GM18498 (cell line): Measurements from ENCODE around the gene FER.
"Not testable (repeated sequence)": the region's sequence is repeated elsewhere in the genome, so short reads cannot be mapped to it uniquely, and the experiment has no call there.

Experiments
- ATAC-seq: cut with Tn5 transposase; IDR thresholded peaks from one replicate; pipeline ENCODE4 v1.9.1; 2021; ENCODE audit warnings: mild to moderate bottlenecking, moderate library complexity; ENCODE audit not compliant: unreplicated experiment

FER gene

DNA sequence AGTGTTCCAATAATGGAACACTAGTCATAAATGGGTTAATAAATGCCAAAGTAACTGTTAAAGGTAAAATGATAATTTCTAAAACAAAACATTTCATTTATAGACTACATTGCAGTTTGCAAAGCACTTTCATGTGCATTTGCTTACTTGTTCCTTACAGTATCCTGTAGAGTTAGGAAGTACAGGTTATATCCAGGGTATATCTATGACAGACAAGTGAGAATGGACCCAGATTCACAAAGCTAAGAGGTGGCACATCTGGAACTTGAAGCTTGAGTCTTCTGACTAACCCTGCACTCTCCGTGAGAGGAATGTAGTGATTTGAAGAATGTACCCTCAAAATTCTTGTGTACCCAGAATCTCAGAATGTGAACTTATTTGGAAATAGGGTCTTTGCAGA, 121.4 kb downstream of the FER start:
- no peak for ATAC-seq

DNA sequence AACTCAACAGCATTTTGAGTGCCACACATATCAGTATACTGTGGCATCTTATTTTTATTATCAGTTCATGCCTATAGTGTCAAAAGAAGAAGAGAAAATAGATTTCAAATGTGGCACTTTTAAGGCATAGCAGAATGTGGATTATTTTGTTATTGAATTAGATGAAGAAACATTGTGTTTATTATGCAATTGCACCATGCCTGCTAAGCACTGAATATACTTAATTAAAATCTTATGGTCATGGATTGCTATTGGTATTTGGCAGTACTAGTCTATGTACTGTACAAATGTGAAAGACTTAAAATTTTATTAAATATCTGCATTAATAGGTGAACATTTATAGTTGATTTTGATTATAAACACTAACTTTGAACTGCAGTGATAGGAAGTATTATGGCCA, 128.8 kb downstream of the FER start:
- no peak for ATAC-seq

DNA sequence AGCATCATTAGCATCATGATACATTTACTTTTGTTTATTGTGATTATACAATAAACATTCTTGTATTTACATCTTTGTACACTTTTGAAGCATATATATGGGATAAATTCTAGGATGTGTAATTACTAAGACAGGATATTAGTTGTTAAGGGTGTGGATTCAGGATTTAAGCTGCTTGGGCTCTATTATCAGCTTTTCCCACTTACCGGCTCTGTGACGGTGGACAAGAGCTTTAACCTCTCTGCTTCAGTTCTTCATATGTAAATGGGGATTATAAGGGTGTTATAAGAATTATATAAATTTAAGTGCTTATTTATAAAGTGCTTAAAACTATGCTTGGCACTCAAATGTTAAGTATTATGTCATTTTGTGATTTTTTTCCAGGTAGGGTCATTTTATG, 131.1 kb downstream of the FER start:
- no peak for ATAC-seq

DNA sequence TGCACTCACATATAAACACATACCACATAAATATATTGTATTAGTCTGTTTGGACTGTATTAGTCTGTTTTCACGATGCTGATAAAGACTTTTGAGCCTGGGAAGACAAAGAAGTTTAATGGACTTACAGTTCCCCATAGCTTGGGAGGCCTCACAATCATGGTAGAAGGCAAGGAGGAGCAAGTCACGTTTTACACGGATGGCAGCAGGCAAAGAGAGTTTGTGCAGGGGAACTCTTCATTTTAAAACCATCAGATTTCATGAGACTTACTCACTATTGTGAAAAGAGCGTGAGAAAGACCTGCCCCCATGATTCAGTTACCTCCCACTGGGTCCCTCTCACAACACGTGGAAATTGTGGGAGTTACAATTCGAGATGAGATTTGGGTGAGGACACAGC, 133.4 kb downstream of the FER start:
- no peak for ATAC-seq

DNA sequence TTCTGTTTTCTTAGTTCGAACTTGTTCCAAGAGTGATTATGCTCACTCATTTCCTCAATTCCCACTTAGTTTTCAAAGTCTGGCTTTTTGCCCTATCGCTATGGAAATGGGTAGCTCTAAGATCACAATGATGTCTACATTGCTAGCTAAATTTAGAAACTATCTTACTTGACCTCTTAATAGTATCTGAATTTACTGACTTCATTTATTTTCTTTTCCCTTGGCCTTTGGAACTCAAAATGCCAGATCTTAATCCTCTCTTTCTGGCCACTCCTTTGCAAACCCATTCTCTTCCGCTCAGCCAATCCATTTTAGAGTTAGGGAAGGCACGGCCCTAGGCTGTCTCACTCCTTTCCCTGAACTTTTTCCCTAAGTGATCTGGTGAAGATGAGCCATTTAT, 137.0 kb downstream of the FER start:
- ATAC-seq: no peak

DNA sequence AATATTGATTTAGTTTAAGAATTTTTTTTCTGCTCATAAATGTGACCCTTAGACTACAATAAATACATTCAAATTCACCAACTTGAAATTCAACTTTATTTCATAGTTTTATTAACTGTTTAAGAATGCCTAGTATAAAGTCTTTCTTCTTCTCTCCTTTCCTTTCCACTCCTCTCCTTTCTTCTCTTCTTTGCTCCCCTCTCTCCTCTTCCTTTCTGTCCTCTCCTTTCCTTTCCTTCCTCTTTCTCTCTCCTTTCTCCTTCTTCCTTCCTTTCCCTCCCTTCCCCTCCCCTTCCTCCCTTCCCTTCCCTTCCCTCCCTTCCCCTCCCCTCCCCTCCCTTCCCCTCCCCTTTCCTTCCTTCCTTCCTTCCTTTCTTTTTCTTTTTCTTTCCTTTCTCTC, 150.6 kb downstream of the FER start:
- ATAC-seq: no peak

DNA sequence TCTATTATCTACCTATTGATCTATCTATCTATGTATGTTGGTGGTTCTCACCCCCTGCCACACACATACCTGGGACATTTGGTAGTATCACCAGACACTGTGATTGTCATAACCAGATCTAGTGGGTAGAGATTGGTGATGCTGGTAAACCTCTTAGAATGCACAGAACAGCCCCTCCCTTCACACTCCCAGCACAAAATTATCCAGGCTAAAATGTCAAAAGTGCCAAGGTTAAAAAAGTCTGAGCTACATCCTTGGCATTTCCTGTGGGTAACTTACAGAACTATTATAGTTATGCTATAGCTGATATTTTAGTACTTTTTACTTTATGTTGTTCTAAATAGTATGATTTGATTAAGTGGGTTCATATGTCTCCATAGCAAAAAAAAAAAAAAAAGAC, 151.0 kb downstream of the FER start:
- ATAC-seq: no peak

DNA sequence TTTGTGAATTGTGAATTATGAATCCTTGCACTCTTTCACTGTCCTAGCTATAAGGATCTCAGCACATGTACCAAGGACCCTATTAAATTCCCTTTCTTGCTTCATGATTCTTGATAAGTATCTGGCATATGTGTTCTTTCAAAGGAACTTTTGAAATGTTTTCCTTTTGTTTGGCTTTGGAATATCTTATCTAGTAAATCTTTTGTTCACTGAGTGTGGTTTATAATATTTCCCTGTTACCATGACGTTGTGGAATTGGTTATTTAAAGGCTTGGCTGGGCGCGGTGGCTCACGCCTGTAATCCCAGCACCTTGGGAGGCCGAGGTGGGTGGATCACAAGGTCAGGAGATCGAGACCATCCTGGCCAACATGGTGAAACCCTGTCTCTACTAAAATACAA, 151.5 kb downstream of the FER start:
- ATAC-seq: not testable (repeated sequence)

DNA sequence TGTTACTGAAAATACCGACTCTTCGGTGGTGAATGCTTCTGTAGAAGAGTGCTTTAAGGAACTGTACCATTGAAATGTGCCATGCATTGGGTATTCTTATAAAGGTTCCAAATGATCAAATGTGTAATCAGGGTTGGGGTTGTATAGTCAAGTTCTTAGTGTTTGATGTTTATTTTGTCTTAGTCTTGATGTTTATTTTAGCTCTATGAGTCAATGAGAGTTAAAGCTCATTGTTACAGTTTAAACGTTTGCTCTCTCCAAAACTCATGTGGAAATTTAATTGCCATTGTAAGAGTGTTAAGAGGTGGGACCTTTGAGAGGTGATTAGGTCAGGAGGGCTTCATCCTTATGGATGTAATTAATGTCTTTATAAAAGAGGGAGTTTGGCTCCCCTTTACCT, 153.0 kb downstream of the FER start:
- no peak for ATAC-seq

DNA sequence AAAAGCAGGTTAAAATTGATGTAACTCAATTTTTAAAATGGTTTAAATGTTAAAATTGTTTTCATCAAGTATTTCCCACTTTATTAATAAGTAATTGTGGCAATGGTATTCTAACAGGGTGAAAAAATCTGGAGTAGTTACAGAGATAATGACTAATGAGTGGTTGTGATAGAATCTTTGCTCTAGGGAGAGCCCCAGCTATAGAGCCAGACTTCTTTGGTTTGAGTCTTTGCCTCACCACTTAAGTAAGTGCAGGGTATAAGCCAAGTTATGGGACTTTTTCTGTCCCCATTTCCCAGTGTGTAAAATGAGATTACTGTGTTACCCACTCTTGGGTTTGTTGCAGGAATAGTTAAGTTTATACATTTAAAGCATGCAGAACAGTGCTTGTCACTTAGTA, 158.1 kb downstream of the FER start:
- no peak for ATAC-seq

DNA sequence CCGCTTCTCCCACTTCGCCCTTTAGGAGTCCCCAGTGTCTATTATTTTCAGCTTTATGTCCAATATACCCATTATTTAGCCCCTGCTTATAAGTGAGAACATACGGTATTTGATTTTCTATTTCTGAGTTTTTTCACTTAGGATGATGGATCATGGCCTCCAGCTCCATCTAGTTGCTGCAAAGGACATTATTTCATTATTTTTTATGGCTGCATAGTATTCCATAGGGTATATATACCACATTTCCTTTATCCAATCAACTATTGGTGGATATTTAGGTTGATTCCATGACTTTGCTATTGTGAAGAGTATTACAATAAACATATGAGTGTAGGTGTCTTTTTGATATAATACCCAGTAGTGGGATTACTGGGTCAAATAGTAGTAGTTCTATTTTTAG, 162.9 kb downstream of the FER start:
- ATAC-seq: no peak

DNA sequence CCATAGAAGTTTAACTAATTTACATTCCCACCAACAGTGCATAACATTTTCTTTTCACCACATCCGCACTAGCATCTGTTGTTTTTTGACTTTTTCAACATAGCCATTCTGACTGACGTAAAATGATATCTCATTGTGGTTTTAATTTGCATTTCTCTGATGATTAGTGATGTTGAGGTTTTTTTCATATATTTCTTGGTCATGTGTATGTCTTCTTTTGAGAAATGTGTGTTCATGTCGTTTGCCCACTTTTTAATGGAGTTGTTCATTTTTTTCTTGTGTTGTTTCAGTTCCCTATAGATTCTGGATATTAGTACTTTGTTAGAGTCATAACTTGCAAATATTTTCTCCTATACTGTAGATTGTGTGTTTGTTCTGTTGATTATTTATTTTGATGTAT, 163.4 kb downstream of the FER start:
- no peak for ATAC-seq

DNA sequence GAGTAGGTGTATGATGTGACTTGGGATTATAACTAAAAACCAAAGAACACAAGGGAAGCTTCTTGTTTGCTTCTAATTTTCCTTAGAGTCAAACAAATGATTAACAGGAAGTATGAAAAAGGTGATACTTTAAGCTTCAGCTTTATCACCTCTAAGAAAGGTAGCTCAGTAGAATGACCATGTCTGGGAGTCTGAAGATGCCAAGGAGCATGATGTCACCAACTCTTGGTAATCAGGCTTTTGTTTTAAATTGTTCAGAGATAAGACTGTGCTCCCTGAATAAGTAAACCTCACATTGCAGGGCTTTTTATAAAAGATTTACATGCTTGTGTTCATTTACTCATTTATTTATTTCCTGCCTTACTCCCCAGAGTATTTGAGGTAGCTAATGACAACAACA, 169.9 kb downstream of the FER start:
- no peak for ATAC-seq

DNA sequence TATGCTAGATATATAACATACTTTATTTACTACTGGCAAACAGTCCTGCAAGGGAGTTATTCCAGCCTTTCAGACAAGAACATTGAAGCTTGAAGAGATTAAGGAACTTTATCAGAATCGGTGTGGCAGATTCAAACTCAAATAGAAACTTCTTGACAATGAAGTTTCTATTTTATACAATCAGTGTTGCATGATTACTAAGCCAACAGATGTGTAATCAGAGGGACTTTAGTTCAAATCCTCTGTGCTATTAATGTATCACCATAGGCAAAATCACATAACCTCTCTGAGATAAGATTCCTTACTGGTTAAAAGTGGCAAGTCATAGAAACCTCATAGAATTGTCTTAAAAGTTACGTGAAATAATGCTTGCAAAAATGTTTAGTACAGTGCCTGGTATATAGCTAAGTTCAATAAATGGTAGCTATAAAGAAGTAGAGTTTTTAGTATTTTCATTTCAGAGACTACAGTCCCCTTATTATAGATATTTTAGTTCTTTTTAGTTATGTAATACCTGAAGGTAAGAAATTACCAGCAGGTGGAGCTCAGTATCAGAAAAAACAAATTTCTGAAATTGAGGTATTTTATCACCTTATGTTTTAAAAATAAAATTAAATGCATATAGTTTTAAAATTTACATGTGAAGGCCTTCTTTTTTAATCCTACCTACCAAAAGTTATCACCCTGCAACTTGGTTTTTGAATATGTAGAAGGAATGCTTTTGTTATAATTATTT, 172.1 kb downstream of the FER start:
- no peak for ATAC-seq

DNA sequence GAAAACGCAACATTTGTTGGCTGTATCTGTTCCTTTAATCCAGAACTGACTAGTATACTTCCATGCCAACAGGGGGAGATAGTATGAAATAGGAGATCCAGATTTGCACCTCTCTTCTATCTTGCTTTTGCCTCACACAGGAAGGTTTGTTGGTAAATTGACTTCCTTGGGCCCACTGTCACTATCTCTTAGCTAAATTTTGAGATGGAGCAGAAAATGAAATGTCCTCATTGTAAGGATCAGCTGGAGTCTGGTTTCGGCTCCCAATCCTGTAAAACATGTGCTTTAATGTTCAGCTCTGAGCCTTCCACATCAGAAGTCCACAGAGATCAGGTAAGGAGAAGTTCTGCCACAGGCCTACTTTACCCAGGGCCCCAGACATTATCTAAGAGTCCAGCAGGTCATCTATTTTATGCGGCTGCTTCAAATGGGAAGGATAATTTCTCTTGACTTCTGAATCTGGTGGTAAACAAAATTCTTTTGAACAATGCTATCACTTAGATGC, 176.8 kb downstream of the FER start:
- no peak for ATAC-seq

DNA sequence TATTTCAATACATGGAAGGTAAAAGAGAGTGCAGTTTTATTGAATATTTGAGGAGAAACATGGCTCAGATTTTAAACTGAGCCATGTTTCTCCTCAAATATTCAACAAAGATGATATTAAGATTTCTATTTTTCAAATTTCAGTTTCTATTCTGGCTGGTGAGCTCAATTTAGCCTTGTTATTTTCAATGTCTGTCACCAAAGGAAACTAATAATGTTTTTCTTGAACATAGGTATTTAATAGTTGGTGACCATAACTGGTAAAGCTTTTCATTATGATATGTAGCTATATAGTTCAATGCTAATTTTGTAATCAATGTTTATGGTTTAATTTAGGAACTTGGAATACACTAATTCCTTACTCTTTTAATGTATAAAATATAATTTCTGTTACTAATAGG, 177.4 kb downstream of the FER start:
- ATAC-seq: peak; percentile 64

DNA sequence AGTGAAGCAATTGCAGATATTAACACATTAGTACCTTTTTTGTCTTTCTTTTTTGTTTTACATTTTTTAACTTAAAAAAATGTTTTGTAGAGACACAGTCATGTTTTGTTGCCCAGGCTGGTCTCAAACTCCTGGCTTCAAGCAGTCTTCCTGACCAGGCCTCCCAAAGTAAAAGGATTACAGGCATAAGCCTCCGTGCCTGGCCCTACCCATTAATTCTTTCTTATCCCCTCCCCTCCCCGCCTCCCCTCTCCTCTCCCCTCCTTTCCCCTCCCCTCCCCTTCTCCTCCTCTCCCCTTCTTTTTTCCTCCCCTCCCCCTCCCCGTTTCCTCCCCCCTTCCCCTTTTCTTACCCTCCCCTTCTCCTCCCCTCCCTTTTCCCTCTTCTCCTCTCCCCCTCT, 182.4 kb downstream of the FER start:
- no peak for ATAC-seq

DNA sequence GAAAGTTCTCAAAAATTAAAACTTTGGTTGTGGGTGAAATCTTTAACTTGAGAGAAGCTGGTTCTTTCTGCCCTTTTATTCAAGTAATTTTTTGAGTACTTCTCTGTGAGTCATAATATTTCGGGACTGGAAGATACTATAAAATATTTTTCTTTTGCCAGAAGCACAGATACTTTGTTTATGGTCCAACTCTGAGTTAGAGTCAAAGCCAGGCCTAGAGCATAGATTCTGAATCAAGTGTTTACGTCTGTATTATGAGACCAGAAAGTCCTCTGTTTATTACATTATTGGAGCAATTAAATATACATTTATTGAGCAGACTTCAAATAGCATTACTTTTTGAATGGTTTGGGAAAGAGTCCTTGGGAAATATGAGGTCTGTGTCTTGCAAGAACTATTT, 187.9 kb downstream of the FER start:
- no peak for ATAC-seq

DNA sequence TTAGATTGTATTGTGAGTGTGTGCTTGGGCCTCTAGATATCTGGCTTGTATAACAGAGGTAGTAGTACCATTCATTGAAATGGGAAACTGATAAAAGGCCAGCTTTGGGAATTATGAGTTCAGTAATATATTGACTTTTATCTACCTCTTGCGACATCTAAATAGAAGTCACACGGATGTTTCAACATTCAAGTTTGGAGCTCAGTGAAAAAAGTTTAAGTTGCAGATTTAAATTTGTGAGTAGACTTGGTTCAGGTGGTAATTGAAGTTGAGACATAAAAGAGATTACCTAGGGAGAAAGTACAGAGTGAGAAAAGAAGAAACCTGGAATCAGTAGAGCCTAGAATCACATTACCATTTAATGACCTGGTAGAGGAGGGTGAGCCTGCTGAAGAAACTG, 189.5 kb downstream of the FER start:
- no peak for ATAC-seq

DNA sequence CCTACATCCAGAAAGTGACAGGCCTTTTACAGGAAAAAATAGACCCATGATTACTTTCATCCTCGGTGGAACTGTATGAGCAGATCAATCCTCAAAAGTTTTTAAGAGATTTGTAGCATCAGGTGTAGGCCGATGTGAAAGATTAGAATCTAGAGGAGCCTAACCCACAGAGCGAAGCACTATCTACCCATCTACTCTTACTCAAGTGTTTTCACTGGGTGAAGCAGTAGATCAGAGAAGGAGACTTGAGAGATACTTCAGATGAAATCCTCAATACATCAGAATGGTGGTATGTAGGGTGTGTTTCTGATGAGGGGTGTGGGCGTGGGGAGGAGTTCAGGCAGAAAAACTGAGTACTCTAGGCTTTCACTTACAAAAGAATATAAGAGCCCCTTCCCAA, 192.8 kb downstream of the FER start:
- no peak for ATAC-seq

DNA sequence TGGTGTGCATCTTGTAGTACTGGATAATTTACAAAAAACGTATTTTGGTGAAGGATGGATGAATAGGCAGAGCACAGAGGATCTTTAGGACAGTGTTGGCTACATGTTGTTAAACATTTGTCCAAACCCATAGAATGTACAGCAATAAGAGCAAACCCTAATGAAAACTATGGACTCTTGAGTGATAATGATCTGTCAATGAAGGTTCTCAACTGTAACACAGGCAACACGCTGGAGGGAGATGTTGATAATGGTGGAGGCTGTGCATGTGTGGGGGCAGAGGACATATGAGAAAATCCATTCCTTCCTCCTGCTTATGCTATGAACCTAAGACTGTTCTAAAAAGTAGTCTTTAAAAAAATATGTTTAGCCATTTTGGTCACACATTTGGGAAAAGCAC, 194.0 kb downstream of the FER start:
- no peak for ATAC-seq

DNA sequence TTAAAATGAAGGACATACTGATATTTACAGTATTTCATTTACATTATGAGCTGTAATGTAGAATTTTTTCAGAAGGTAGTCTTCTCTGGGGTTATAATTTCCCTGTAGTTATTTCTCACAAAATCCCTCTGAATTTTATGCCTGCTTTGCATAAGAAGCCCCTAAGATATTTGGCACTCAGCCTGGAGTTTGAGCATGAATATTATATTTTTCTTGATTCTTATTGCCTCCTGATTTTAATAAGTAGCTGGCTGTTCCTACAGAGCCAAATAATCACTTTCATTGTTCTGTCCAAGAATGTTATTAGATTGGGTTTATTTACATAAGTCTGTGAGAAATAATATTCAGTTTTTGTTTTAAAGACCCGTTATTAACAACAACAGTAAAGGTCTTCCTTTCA, 195.0 kb downstream of the FER start:
- ATAC-seq: no peak

DNA sequence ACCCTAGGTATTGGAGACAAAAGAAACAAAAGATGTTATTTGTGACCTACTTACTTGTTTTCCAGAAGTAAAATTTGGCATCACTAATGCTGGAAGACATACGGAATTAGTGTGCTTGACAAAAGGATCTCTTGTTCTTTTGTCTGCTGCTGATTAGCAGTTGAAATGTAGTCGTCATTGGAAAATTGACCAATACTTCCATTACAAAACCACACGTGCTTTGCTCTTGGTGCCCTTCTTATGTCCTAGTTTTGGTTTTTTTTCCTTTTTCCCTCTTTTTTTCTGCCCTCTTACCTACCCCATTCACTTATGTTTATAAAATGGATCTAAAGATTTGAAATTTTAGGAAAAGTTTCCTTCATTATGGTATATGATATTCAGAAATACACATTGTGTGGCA, 197.4 kb downstream of the FER start:
- ATAC-seq: no peak
